GM12801 (cell line): Measurements from ENCODE around the gene HOXB6.

ENCODE experiments used
- CTCF ChIP-seq: IDR thresholded peaks from one replicate; pipeline ENCODE4 v1.5.1; 2011; ENCODE audit warnings: control low read depth; ENCODE audit not compliant: insufficient read length; ENCODE audit errors: extremely low read depth

HOXB6 gene

GRCh38 chr17:48549914-48550501, 54.8 kb downstream of the HOXB6 start:
- no peak for TF ChIP-seq CTCF

- no peak for TF ChIP-seq CTCF
These were observed 55.5 kb downstream of the HOXB6 start for GRCh38 chr17:48549281-48549630.

DNA sequence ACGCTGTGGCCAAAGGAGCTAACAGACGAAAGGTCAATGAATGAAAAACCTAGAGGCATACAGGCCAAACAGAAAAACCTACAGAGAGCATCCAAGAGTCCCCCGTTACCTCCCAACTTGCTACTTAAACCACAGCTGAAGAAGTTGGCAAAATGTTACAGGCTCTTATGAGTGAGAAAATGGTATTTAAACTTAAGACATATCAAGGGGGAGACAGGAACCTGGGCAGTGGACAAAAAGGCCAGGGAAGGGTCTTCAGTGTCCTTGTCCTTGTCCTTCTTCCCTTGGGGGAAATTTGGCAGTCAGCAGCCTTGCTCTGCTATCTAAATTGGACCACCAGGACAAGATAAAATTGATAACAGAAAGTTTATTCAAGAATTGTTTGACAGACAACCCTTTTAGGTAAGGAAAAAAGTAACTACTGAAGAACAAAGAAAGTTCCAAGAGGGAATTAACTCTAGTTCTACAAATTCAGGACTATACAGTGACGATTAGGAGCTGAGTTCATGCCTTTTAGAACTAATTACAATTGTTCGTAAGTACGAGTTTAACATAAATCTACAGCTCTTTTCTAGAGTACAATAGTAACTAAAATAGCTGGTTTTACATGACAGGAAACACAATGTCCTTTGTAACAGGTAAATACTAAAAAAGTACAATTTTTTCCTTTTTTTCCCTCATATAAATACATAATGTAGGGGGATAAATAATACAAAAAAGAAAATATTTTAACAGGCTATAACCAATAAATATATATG, 56.1 kb downstream of the HOXB6 start:
- no peak for TF ChIP-seq CTCF

- TF ChIP-seq CTCF = no peak
These were observed 56.8 kb downstream of the HOXB6 start for GRCh38 chr17:48547808-48548522.

DNA sequence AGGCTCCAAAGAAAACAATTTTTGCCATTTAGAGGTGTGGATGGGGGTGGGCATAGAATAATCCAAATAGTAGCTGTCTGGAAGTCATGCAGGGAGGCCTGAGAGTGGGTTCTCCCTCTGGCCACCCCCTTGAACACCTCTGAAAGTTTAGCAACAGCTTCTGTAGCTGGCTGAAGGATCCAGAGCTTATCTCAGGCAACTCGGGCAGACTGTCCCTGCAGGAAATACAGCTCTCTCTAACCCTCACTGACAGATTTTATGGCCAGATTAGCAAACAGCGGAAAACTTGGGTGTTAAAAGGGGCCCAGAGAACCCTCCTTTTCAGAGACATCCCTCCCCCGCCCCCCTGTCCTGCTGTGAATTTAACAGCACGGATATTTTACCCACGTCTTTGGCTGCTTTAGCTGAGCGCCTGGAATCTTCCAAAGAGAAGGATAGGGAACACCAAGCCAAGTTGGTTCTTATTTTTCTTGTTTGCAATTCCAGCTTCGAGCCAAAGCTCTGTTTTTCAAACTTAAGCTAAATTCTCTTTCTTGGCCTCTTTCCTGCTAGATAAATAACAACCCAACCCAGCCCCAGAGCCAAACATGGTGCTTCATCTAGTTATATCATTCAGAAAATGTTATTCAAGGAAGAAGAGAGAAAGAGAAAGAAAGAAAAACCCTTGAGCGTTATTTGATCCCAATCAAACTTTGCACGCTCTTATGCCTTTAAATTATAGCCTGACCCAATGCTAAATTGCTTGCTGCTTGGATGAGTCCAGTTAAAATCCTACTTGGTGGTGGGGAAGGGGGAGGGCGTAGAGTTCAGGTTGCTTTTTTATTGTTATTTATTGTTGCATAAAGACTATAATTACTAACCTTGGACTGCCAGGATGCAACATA, 57.6 kb downstream of the HOXB6 start:
- no peak for TF ChIP-seq CTCF

GRCh38 chr17:48546137-48546923, 58.5 kb downstream of the HOXB6 start:
- no peak for TF ChIP-seq CTCF
